ENCODE results near the gene AKT3.

AKT3 gene

DNA sequence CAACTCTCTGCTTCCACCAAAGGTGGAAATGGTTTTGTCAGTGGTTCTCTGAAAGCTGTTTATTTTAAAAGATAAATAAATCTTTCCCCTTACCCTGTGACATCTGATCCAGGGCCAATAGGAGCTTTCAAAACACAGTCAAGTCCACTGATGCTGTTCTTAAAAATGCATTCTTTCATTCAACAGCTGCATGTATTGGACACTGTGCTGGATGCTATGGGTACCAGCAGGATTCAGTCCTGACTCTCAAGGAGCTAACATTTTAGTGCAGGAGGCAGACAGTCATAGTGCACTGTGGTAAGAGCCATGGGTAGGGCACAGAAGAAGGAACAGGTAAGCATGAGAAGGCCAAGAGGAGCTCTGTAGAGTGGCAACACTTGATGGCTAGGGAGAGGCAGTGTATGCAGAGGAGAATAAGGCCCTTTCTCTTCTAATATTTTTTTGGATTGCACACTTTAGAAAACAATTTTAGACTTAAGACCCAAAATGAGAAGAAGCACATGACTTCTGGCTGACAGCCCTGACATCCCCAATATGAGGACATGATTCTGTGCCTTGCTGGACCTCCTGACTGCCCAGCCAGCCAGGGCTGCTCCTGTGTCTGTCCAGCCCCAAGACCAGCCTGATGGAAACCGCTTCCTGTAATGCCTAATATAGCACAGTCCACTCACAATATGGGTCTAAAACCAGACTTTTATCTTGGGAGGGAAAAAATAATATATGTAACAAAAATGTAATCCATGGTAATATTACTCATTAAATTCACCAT, 386.9 kb downstream of the AKT3 start:
- DNase-seq (ENCODE audit: low spot score) = no peak

DNA sequence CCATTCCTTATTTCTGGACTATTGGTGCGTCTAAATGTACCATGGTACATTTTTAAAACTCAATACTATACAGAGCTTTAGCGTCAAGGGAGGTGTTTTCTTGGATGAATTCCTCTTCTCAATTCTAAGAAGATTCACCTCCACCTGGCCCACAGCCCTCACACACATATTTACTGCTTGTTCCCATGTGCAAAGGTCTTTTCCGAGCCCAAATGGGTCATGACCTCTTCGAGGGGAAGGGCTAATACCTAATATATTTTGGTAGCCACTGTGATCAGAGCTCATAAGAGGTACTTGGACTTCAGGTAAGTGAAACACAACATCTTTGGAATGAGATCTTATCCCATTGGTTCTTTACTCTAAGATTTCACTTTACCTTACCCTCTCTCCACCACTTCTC, 388.3 kb downstream of the AKT3 start:
- no peak for DNase-seq (ENCODE audit: low spot score)

DNA sequence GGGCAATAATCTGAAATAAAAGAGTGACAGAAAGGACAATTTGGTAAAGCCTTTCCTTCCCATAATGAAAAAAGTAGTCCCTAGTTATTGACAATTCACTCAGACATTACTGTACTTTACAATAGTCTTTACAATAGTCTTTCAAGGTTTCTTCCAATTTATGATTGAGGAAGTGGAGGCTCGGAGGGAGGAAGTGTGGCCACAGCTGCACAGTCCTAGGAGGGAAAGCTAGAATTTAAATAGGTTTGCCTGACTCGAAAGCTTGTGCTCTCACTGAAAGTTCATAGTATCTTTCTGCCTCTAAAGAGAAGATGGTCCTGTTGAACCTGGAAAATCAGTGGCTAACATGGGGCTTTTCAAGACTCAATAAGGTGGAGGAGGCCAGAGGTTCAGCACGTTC, 391.0 kb downstream of the AKT3 start:
- DNase-seq (ENCODE audit: low spot score) = no peak

DNA sequence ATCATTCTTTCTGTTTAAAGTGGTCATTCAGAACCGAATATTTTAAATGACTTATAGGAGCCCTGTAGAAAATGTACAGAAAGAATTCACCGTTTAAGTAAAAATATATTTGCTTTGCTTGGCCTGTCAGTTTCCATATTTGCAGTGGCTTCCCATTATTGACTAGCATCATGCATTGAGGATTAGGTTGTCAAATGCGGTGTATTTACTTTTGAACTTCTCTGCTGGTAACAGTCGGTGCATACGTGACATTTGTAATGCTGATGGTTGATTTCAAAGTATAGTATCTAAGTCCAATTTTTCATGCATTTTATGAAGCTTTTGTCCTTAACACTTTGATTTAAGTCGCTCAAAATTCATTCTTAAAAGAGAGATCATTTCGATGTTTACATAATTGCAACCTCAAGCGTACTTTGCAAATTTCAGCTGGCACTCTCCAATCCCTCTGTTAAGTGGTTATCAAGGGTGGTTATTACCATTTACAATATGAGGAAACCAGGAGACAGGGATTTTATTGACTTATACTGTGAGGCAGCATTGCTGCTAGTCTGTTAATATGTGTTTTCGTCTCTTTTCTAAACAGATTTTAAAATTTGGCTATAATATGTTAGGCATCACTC, 392.6 kb downstream of the AKT3 start:
- no peak for DNase-seq (ENCODE audit: low spot score)

DNA sequence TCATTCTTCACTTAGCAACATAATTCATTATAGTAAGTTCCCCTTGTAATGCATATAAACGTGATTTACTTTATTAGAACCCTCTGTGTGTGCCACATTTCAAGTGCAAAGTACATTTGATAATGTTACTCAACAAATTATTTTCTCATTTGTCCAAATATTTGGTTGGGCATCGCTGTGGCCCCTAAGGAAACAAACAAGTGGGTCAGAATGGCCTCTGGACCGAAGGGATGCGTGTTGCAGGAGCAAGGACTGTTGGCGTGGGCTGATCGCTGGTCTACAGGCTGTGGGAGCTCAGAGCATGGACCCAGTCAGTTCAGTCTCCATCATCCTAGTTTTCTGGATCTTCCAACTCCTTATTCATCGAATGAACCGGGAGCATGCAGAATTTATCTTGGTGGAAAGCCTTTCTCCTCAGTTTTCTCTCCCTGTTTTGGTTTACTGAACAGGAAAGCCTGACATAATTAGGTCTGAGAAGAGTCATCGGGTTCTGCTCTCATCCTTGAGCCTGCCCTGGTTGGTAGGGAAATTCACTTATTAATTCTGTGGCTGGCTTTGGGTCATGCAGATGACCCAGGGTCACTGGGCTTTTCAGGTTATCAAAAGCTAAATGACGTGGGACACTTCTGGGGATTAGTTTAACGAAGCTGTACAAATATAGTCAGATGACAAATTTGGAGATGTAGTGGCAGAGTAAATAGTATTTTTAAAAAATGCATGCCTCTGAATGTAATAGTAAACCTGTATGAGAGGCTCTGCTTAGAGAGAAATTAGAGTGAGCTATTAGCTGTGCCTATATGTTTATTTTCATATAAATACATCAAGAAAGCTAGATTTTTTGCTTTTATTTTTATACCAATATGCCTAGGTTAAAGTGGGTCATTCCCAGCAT, 394.0 kb downstream of the AKT3 start:
- DNase-seq (ENCODE audit: low spot score) = no peak

DNA sequence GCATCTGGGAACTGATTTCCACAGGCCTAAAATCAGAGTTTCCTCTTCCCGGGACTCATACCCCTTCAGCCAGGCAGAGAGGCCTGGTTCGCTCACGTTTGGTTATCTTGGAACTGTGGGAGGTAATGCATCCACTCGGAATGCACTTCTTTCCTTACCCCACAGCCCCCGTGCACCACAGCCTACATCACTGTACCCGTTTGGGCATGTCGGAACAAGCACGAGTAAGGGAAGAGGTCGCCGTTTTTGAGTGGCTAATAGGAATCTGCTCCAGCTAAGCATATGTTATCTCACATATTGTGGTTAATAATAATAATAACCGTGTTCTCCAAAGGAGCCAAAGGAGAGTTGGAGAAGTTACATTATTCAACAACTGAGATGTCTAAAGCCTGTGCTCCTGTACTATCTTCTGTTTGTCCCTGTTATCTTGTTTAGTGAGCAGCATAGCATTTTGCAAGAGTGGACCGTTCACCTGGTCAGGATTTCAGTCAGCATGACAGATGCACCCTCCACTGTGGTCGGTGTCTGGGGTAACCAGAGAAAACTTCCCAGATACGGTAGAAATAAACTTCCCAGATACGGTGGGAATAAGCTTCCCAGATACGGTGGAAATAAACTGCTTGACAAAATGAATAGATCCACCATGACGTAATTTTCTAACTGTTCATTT, 395.6 kb downstream of the AKT3 start:
- DNase-seq (ENCODE audit: low spot score) = no peak

DNA sequence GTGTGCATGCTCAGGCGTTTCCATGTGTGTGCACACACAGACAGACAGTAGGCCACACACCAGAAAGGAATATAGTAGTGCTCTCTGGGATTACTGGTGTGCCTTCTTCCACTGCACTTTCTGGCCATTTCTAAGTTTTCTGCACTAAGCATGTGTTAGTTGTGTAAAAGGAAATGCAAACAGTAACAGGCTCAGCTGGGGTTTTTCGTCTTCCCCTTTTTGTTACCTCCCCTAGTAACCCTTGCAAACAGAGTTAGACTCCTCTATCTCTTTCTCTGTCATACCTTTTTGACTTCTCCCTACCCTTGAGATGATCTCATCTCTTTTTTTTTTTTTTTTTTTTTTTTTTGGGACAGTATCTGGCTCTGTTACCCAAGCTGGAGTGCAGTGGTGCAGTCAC, 398.0 kb downstream of the AKT3 start:
- DNase-seq (ENCODE audit: low spot score) = no peak

DNA sequence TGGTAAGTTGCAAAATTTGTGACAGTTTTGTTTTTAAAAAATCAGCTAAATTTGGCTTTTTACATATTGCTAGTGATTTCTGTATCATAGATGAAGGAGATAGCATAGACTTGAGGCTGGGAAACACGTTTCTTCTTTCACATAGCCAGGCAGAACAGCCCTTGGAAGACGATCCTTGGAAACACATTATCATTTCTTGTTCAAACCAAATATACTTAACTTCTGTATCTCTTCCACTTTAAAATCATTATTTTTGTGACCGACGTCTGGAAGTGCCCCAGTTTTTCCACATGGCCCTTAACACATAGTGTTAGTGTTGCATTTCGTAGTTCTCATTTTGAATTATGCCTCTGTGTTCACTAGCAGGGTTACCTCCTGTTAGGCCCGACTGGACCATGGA, 400.7 kb downstream of the AKT3 start:
- DNase-seq (ENCODE audit: low spot score) = no peak

DNA sequence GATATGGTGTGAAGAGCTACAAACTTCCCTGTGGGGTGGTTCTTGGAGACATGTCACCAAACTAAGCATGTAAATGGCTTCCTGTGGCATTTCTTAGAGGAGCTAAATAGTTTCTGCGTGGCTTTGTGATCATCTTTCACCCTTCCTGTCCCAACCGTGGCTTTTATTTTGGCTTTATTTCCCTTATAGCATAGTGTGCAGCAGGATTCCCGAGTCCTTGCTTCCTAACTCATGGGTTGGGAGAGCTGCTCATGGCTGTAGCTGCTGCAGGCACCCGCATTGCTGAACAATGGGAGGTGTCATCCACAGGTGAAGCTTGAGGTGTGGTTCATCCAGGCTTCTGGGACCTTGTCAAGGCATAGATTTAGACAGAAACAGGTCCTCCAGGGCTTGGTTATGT, 402.2 kb downstream of the AKT3 start:
- DNase-seq (ENCODE audit: low spot score) = no peak

DNA sequence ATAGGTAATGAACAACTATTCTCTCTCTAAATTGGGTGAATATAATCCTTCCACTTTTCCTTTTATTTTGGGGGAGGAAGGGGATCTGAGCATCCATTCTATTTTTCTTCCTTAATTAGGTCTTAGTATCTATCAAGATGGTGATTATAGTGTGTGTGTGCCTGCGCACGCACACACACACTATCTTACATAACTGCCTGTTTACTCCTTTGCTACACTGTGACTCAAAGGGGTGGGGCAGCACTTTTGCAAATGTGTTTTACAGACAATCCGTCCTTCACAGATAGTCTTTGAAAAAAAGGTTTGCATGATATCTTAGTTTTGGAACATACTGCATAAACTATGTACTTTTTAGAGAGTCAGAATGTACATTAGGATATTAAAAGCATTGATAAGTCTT, 402.7 kb downstream of the AKT3 start:
- no peak for DNase-seq (ENCODE audit: low spot score)

DNA sequence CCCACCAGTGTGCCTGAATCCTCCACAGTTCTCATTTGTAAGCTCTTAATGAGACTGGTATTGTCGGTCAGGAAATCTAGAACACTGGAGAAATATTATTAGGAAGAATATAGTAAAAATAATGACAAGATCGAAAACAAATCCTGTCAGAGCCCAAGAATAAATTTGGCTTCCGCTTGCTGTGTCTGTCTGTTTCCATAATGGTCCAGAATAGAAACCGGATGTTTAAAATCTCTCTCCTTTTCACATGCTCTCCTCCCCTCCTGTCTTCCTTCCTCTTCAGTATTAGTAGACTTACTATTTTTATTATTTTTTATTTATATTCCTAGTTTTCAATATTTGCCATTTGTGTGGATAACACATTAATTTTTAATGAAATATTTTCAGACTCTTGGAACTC, 406.5 kb downstream of the AKT3 start:
- no peak for DNase-seq (ENCODE audit: low spot score)

DNA sequence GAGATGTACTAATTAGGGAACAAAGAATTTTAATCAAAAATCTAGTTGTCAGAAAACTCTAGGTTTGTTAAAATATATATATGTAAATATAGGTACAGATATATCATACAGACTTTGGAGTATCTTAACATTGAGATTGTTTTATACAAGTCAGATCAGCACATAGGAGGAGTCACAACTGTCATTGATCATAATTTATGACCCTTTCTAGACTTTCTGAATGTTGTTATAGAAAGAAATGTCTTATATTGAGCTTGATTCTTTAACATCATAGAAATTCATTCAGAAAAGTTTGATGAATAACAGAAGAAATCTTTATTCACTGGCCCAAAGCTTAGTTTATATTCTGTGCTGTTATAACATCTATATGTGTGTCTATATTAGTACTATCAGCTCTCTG, 408.4 kb downstream of the AKT3 start:
- DNase-seq (ENCODE audit: low spot score) = no peak

DNA sequence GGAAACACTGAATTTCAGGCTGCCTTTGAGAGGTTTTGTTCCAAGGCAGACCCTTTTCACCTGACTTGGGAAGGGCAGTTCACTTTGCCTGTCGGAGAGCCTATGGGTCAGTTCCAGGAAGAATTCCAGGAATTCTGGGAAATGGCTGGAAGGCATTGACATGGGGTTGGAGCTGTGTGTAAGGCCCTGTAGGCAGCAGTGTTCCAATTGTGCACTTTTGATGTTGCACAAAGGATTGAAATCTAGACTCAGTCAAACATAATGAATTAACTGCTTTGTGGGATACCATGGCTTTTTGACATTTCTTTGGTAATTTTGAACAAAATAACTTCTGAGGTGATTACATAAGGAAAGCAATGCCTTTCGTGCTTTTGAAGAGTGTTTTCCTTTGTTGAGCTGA, 409.6 kb downstream of the AKT3 start:
- DNase-seq (ENCODE audit: low spot score) = no peak

DNA sequence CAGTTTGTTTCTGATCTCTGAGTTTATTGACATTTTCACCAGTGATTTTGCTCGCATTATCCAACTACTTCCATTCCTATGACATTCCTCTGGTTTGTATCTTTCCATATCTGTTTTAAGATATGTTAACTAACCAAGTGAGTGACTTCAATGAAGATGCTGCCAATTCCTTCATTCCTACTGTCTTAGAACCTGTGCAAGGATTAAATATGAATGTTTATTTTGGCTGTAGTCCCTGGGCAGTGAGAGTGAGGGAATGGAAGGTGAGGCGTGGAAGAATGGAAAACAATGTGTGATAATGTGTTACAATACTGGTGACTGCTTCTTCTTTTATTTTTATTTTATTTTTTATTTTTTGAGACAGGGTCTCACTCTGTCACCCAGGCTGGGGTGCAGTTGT, 411.2 kb downstream of the AKT3 start:
- no peak for DNase-seq (ENCODE audit: low spot score)
